Esophagus muscularis mucosa (tissue), 4 donors: Measurements from ENCODE around the gene WFIKKN1. TPM values are rescaled to one million over a fixed set of nuclear protein-coding genes. Genes with fewer than 3 reads are reported as not detected.
A peak's percentile ranks its signal among the peaks of the same experiment; 100 is the strongest.

Experiments
- DNase-seq: peaks from one replicate; pipeline ENCODE4 v3.0.0-alpha.2; 2017; ENCODE audit errors: extremely low spot score
- H3K27ac ChIP-seq, 4 donors: fragments of 200-600 bp; sonication (generic); replicated peaks in 1 of 4; 1 replicate in 3 of 4; 2 replicates in 1 of 4; pipeline ENCODE4 v1.5.1; 2016 to 2019; ENCODE audit warnings: mild to moderate bottlenecking in 1 of 4
- H3K27me3 ChIP-seq, 4 donors: fragments of 200-600 bp; sonication (generic); one replicate each; pipeline versions ENCODE4 v1.5.1 to v1.6.0; 2016 to 2019
- H3K36me3 ChIP-seq, 4 donors: fragments of 200-600 bp; sonication (generic); one replicate each; pipeline ENCODE4 v1.5.1; 2016 to 2019
- H3K4me1 ChIP-seq, 4 donors: fragments of 200-600 bp; sonication (generic); one replicate each; pipeline ENCODE4 v1.5.1; 2016 to 2019
- H3K4me3 ChIP-seq, 4 donors: fragments of 200-600 bp; sonication (generic); 1 replicate in 2 of 4; 2 replicates in 2 of 4; pipeline ENCODE4 v1.5.1; 2016 to 2019; ENCODE audit warnings: mild to moderate bottlenecking in 4 of 4, moderate library complexity in 1 of 4
- H3K9me3 ChIP-seq, 4 donors: fragments of 200-600 bp; sonication (generic); 1 replicate in 3 of 4; 2 replicates in 1 of 4; pipeline ENCODE4 v1.5.1; 2016 to 2019
- CTCF ChIP-seq, 3 experiments: fragments of 200-600 bp in 2 of 3; fragments of 450-650 bp in 1 of 3; sonication (generic) in 2 of 3; IDR thresholded peaks; one replicate each; pipeline ENCODE4 v1.5.1; 2017 to 2019; ENCODE audit warnings: antibody characterized with exemption in 3 of 3, mild to moderate bottlenecking in 2 of 3, moderate library complexity in 1 of 3
- EP300 ChIP-seq: sonication (generic); formaldehyde crosslinking; IDR thresholded peaks from one replicate; pipeline ENCODE4 v1.6.1; 2017; ENCODE audit warnings: antibody characterized with exemption
- POLR2A ChIP-seq: fragments of 450-650 bp; IDR thresholded peaks from one replicate; pipeline ENCODE4 v1.6.1; 2017; ENCODE audit warnings: antibody characterized with exemption, moderate library complexity, mild to moderate bottlenecking, low read depth
- POLR2AphosphoS5 ChIP-seq, 2 donors: sonication (generic); formaldehyde crosslinking; IDR thresholded peaks; one replicate each; pipeline ENCODE4 v1.6.1; 2017; ENCODE audit warnings: antibody characterized with exemption in 2 of 2
- WGBS: methylation state at CpG from one replicate; pipeline ENCODE4 v1.1.5; 2018; 5-methylcytosine and 5-hydroxymethylcytosine counted together
- intact Hi-C: fragments of 100-400 bp; cut with DNase I; formaldehyde crosslinking; loops from one replicate; pipeline ENCODE4 v1.15.1; 2023
- total RNA-seq, 4 donors: library from RNA; depleted of rRNA; stranded (reverse); fragments of >200 nt; gene quantifications; one replicate each; pipeline versions ENCODE4 v1.1.0 to v1.2.1, GENCODE V29; 2016

Gene WFIKKN1
- total RNA-seq, 4 donors from 2014 or later: 0.33 to 0.80 (median 0.43) TPM

DNA sequence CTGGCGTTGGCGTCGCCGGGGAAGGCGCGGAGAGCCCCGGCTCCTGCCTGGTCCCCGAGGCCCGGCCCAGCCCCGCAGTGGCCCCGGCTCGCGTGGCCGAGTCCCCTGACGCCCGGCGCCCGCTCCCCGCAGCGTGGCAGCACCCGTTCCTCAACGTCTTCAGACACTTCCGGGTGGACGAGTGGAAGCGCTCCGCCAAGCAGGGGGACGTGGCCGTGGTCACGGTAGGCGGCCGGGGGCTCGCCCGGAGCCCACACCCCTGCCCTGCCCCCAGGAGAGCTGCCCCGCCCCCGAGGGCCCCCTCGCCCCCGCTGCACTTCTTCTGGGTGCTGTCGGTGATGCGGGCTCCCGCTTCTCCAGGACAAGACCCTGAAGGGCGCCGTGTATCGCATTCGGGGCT lies 18.8 kb downstream of the WFIKKN1 start:
- Histone ChIP-seq H3K27me3 (no peaks in the 10 kb centered on the region), H3K27ac (peak overlapping the region; percentile 83 to 92 (median 90)), H3K9me3 (no peaks in the 10 kb centered on the region), H3K4me1 (peaks cover 42 to 62% (median 52%) of the 10 kb centered on the region in 4 donors), H3K36me3 (peaks cover 0 to 32% (median 16%) of the 10 kb centered on the region in 4 donors), H3K4me3 (peak overlapping the region; percentile 65 to 79 (median 76))
- no peak for TF ChIP-seq CTCF (IDR thresholded peaks at IDR 0.05)
- no peak for TF ChIP-seq POLR2AphosphoS5 (IDR thresholded peaks at IDR 0.05)
- no peak for TF ChIP-seq POLR2A
- no peak for TF ChIP-seq EP300
- intact Hi-C loops: no loop called here
- WGBS: 11% methylated on average over 23 of the region's 44 CpGs
- no peak for DNase-seq

DNA sequence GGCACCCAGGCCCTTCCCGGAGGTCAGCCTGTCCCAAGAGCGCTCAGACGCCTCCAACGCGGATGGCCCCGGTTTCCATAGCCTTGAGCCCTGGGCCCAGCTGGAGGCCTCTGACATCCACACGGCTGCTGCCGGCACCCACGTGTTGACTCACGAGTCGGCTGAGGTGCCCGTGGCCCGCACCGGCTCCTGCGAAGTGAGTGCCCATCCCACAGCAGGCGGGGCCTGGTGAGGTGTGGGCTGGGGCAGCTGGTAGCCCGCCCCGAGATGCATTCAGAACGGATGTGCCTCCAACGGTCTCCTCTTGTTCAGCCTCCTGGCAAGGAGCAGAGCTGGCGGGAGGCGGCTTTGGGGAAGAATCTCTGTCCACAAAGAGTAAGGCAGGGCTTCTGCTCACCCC lies 21.1 kb downstream of the WFIKKN1 start:
- 88% methylated on average over 15 of the region's 22 CpGs for WGBS
- Histone ChIP-seq H3K27me3 (no peaks in the 10 kb centered on the region), H3K9me3 (no peaks in the 10 kb centered on the region), H3K4me1 (peaks cover 28 to 40% (median 34%) of the 10 kb centered on the region in 4 donors), H3K27ac (no peak overlapping the region), H3K4me3 (no peak overlapping the region), H3K36me3 (peaks cover 0 to 52% (median 24%) of the 10 kb centered on the region in 4 donors)
- TF ChIP-seq EP300 (no peak), CTCF (IDR thresholded peaks at IDR 0.05) (no peak), POLR2AphosphoS5 (IDR thresholded peaks at IDR 0.05) (no peak), POLR2A (no peak)
- intact Hi-C loops: no loop called here
- no peak for DNase-seq

DNA sequence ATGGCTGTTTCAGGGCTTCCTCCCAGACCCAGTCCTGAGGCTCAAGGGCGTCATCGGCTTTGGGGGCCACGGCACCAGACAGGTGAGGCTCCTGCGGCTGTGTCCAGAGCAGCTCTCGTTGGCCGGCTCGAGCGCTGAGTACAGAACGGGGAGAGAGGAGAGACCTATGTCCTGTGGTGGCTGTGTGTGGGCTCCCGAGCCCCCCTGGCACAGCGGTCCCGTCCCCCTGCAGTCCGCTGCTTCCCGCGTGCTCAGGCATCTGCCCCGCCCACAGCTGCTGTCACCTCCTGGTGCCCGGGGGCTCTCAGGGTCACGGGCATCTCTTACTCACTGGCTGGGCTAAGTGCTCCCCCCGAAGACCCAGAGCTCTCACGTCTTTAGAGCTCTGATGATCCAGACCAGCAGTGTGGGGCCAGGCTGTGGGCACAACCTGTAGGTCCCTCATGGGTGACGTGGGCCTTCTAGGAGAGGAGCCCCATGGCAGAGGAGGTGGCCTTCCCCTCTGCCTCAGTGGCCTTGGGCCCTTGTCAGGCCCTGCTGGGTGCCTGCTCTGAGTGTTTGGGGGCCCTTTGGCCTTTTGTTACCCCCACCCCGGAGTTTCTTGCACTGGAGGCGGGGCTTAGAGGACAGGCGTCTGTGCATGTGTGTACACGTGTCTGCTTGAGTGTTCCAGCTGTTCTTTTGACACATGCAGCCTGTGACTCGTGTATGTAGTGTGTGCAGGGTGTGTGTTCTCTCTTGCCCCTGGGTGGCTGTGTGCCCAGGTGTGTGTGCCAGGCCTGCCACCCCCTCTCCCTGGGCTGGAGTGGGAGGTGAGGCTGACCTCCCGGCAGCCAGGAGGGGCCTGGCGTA lies 21.9 kb downstream of the WFIKKN1 start:
- 82% methylated on average over 13 of the region's 28 CpGs for WGBS

GRCh38 chr16:654034-654433 lies 23.2 kb downstream of the WFIKKN1 start:
- Histone ChIP-seq H3K9me3 (no peaks in the 10 kb centered on the region), H3K4me3 (no peak overlapping the region), H3K27ac (no peak overlapping the region), H3K4me1 (peaks cover 8 to 21% (median 13%) of the 10 kb centered on the region in 4 donors), H3K36me3 (peaks cover 0 to 70% (median 40%) of the 10 kb centered on the region in 4 donors), H3K27me3 (no peaks in the 10 kb centered on the region)
- DNase-seq: no peak
- no peak for TF ChIP-seq EP300
- TF ChIP-seq POLR2AphosphoS5 (IDR thresholded peaks at IDR 0.05): no peak
- TF ChIP-seq CTCF (IDR thresholded peaks at IDR 0.05): no peak
- no peak for TF ChIP-seq POLR2A
- intact Hi-C loops: no loop called here
- 91% methylated on average over 12 of the region's 12 CpGs for whole genome bisulfite sequencing

More for the DNA sequence above, 21.9 kb downstream of the WFIKKN1 start:
- Histone ChIP-seq H3K4me3 (no peak overlapping the region), H3K27ac (no peak overlapping the region), H3K4me1 (peaks cover 19 to 32% (median 25%) of the 10 kb centered on the region in 4 donors), H3K36me3 (peaks cover 0 to 56% (median 30%) of the 10 kb centered on the region in 4 donors), H3K27me3 (no peaks in the 10 kb centered on the region), H3K9me3 (no peaks in the 10 kb centered on the region)
- intact Hi-C loops: no loop called here
- no peak for TF ChIP-seq EP300
- no peak for TF ChIP-seq POLR2A
- no peak for TF ChIP-seq POLR2AphosphoS5 (IDR thresholded peaks at IDR 0.05)
- TF ChIP-seq CTCF (IDR thresholded peaks at IDR 0.05): no peak
- no peak for DNase-seq
